HG02981 (cell line): ENCODE results near the gene OGT.
A peak's percentile ranks its signal among the peaks of the same experiment; 100 is the strongest.

ENCODE experiments used
- ATAC-seq: cut with Tn5 transposase; IDR thresholded peaks from one replicate; pipeline ENCODE4 v1.9.1; 2021; ENCODE audit warnings: mild to moderate bottlenecking, moderate library complexity; ENCODE audit not compliant: unreplicated experiment

Gene OGT

GRCh38 chrX:71621603-71622002 lies 88.7 kb downstream of the OGT start:
- ATAC-seq, result no peak

- no peak for ATAC-seq
Observed at GRCh38 chrX:71622032-71622575, 89.2 kb downstream of the OGT start.

- ATAC-seq, result peak; percentile 43
Observed at GRCh38 chrX:71622576-71623450, 89.9 kb downstream of the OGT start.

- ATAC-seq, result no peak
Observed at GRCh38 chrX:71623714-71624113, 90.8 kb downstream of the OGT start.

GRCh38 chrX:71625471-71625870 lies 92.6 kb downstream of the OGT start:
- no peak for ATAC-seq
